ENCODE data around the gene XRCC5.

Gene XRCC5

GRCh38 chr2:216161967-216162366, 52.8 kb downstream of the XRCC5 start:
- no peak for DNase-seq

GRCh38 chr2:216163518-216163917, 54.4 kb downstream of the XRCC5 start:
- no peak for DNase-seq

GRCh38 chr2:216164087-216164486, 54.9 kb downstream of the XRCC5 start:
- DNase-seq = no peak

GRCh38 chr2:216164576-216164975, 55.4 kb downstream of the XRCC5 start:
- no peak for DNase-seq

GRCh38 chr2:216165711-216166110, 56.6 kb downstream of the XRCC5 start:
- DNase-seq = no peak

GRCh38 chr2:216169087-216169486, 59.9 kb downstream of the XRCC5 start:
- DNase-seq = no peak

- DNase-seq = no peak
Measured at GRCh38 chr2:216170076-216170763, 61.1 kb downstream of the XRCC5 start.

GRCh38 chr2:216171011-216171410, 61.9 kb downstream of the XRCC5 start:
- DNase-seq = no peak

- no peak for DNase-seq
Measured at GRCh38 chr2:216172493-216172892, 63.3 kb downstream of the XRCC5 start.

GRCh38 chr2:216179015-216179414, 69.9 kb downstream of the XRCC5 start:
- no peak for DNase-seq

GRCh38 chr2:216181351-216181750, 72.2 kb downstream of the XRCC5 start:
- no peak for DNase-seq

GRCh38 chr2:216181953-216182461, 72.9 kb downstream of the XRCC5 start:
- no peak for DNase-seq

- DNase-seq = no peak
Measured at GRCh38 chr2:216183462-216183861, 74.3 kb downstream of the XRCC5 start.

- DNase-seq = no peak
Measured at GRCh38 chr2:216188559-216188850, 79.4 kb downstream of the XRCC5 start.

- DNase-seq = no peak
Measured at GRCh38 chr2:216188956-216189355, 79.8 kb downstream of the XRCC5 start.

GRCh38 chr2:216189410-216189809, 80.3 kb downstream of the XRCC5 start:
- no peak for DNase-seq

GRCh38 chr2:216192181-216192580, 83.0 kb downstream of the XRCC5 start:
- no peak for DNase-seq

GRCh38 chr2:216192931-216193330, 83.8 kb downstream of the XRCC5 start:
- DNase-seq = no peak

GRCh38 chr2:216194013-216194412, 84.9 kb downstream of the XRCC5 start:
- DNase-seq = no peak

GRCh38 chr2:216194561-216194960, 85.4 kb downstream of the XRCC5 start:
- DNase-seq = no peak

- no peak for DNase-seq
Measured at GRCh38 chr2:216195565-216196029, 86.4 kb downstream of the XRCC5 start.

GRCh38 chr2:216201692-216202306, 92.7 kb downstream of the XRCC5 start:
- no peak for DNase-seq

- no peak for DNase-seq
Measured at GRCh38 chr2:216202626-216203250, 93.6 kb downstream of the XRCC5 start.

- no peak for DNase-seq
Measured at GRCh38 chr2:216205486-216205885, 96.3 kb downstream of the XRCC5 start.

Data from stimulated activated CD4-positive, alpha-beta T cell treated with anti-CD3 and anti-CD28 coated beads, Interleukin-4, amount 100 ng/mL, for 1 hour (primary cell).